Epithelial cell of proximal tubule (primary cell): ENCODE results near the gene CXCR2. TPM values are rescaled to one million over a fixed set of nuclear protein-coding genes. Genes with fewer than 3 reads are reported as not detected.

ENCODE experiments used
- DNase-seq: peaks from one replicate; pipeline ENCODE4 v3.0.0-alpha.2; 2011; ENCODE audit warnings: low read depth
- H3K4me3 ChIP-seq: 2 replicates; pipeline ENCODE4 v1.5.1; 2011; ENCODE audit warnings: low read depth, mild to moderate bottlenecking, low read length
- CTCF ChIP-seq: conservative IDR thresholded peaks from 2 replicates; pipeline ENCODE4 v1.5.1; 2012; ENCODE audit warnings: low read depth, mild to moderate bottlenecking, low read length
- total RNA-seq: library from RNA; depleted of rRNA; stranded (reverse); fragments of >200 nt; gene quantifications from 2 replicates; pipeline ENCODE4 v1.2.3, GENCODE V29; 2015

The CXCR2 gene
- not detected in 2 replicates for total RNA-seq

GRCh38 chr2:218125626-218126080 lies at the start of gene CXCR2:
Gene CXCR2, plus strand, starts transcription at chr2:218126028. Its CDS starts 8,774 bp downstream, at chr2:218134802.
- DNase-seq: no peak
- no peak within 1 kb of the TSS for H3K4me3 ChIP-seq
- TF ChIP-seq CTCF: no peak

GRCh38 chr2:218077464-218078216 lies 48.2 kb upstream of the CXCR2 start:
- no peak for TF ChIP-seq CTCF
- H3K4me3 ChIP-seq: no peak overlapping the region
- no peak for DNase-seq

GRCh38 chr2:218079943-218080913 lies 45.6 kb upstream of the CXCR2 start:
- no peak for DNase-seq
- no peak overlapping the region for H3K4me3 ChIP-seq
- no peak for TF ChIP-seq CTCF

GRCh38 chr2:218081063-218081462 lies 44.8 kb upstream of the CXCR2 start:
- TF ChIP-seq CTCF: no peak
- no peak for DNase-seq
- no peak overlapping the region for H3K4me3 ChIP-seq

GRCh38 chr2:218081695-218082094 lies 44.1 kb upstream of the CXCR2 start:
- TF ChIP-seq CTCF: no peak
- DNase-seq: no peak

GRCh38 chr2:218082586-218083351 lies 43.1 kb upstream of the CXCR2 start:
- H3K4me3 ChIP-seq: no peak overlapping the region
- no peak for DNase-seq
- no peak for TF ChIP-seq CTCF

More at GRCh38 chr2:218081695-218082094, 44.1 kb upstream of the CXCR2 start:
- no peak overlapping the region for H3K4me3 ChIP-seq
